Uterus (tissue), 2 donors: Measurements from ENCODE around the gene SCN4A.

ENCODE experiments used
- POLR2A ChIP-seq, 2 donors: fragments of 450-650 bp; IDR thresholded peaks; one replicate each; pipeline ENCODE4 v1.6.1; 2016; ENCODE audit warnings: antibody characterized with exemption in 2 of 2, mild to moderate bottlenecking in 1 of 2, moderate library complexity in 1 of 2
- TF ChIP-seq, protein P1 (sequence below), 4 experiments: fragments of 200-600 bp in 2 of 4; fragments of 450-650 bp in 2 of 4; sonication (generic) in 2 of 4; IDR thresholded peaks; one replicate each; pipeline ENCODE4 v1.5.1; 2016 to 2019; ENCODE audit warnings: antibody characterized with exemption in 4 of 4, mild to moderate bottlenecking in 2 of 4, moderate library complexity in 1 of 4

- TF ChIP-seq, protein P1, sequence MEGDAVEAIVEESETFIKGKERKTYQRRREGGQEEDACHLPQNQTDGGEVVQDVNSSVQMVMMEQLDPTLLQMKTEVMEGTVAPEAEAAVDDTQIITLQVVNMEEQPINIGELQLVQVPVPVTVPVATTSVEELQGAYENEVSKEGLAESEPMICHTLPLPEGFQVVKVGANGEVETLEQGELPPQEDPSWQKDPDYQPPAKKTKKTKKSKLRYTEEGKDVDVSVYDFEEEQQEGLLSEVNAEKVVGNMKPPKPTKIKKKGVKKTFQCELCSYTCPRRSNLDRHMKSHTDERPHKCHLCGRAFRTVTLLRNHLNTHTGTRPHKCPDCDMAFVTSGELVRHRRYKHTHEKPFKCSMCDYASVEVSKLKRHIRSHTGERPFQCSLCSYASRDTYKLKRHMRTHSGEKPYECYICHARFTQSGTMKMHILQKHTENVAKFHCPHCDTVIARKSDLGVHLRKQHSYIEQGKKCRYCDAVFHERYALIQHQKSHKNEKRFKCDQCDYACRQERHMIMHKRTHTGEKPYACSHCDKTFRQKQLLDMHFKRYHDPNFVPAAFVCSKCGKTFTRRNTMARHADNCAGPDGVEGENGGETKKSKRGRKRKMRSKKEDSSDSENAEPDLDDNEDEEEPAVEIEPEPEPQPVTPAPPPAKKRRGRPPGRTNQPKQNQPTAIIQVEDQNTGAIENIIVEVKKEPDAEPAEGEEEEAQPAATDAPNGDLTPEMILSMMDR (IDR thresholded peaks at IDR 0.05), result no peak
- TF ChIP-seq POLR2A (IDR thresholded peaks at IDR 0.05), result no peak
Observed at GRCh38 chr17:63996430-63997182, 23.9 kb upstream of the SCN4A start.
